Trophoblast cell (in vitro differentiated cells and primary cell): Measurements from ENCODE around the gene SNAI1.
A peak's percentile ranks its signal among the peaks of the same experiment; 100 is the strongest.

ENCODE experiments used
- DNase-seq, 2 donors: peaks; one replicate each; pipeline ENCODE4 v3.0.0-alpha.2; 2016
- H2AFZ ChIP-seq: 2 replicates; pipeline ENCODE4 v1.6.1; 2013; ENCODE audit warnings: low read length, moderate library complexity, mild to moderate bottlenecking; ENCODE audit not compliant: insufficient read depth, poor library complexity
- H2AK5ac ChIP-seq: 2 replicates; pipeline ENCODE4 v1.6.1; 2013; ENCODE audit warnings: mild to moderate bottlenecking, low read length
- H2BK120ac ChIP-seq: 2 replicates; pipeline ENCODE4 v1.6.1; 2013; ENCODE audit warnings: low read length, mild to moderate bottlenecking, moderate library complexity; ENCODE audit not compliant: insufficient read depth, poor library complexity
- H2BK12ac ChIP-seq: 2 replicates; pipeline ENCODE4 v1.6.1; 2013; ENCODE audit warnings: mild to moderate bottlenecking, low read length, moderate library complexity
- H2BK5ac ChIP-seq: 2 replicates; pipeline ENCODE4 v1.6.1; 2013; ENCODE audit warnings: low read length, low read depth, moderate library complexity, mild to moderate bottlenecking; ENCODE audit not compliant: poor library complexity
- H3K14ac ChIP-seq: 2 replicates; pipeline ENCODE4 v1.6.1; 2013; ENCODE audit warnings: mild to moderate bottlenecking, low read length
- H3K18ac ChIP-seq: 2 replicates; pipeline ENCODE4 v1.6.1; 2013; ENCODE audit warnings: mild to moderate bottlenecking, low read length
- H3K23ac ChIP-seq: 2 replicates; pipeline ENCODE4 v1.6.1; 2013; ENCODE audit warnings: low read length
- H3K27ac ChIP-seq: 2 replicates; pipeline ENCODE4 v1.5.1; 2013; ENCODE audit warnings: low read depth, mild to moderate bottlenecking, inconsistent platforms, low read length, moderate library complexity
- H3K27me3 ChIP-seq: 2 replicates; pipeline ENCODE4 v1.6.1; 2013; ENCODE audit warnings: inconsistent platforms, mild to moderate bottlenecking, low read length, moderate library complexity; ENCODE audit not compliant: insufficient read depth
- H3K36me3 ChIP-seq, 2 experiments: 1 replicate in 1 of 2; 2 replicates in 1 of 2; pipeline ENCODE4 v1.6.1; 2013; ENCODE audit warnings: low read length in 2 of 2, mild to moderate bottlenecking in 2 of 2, moderate library complexity in 1 of 2; ENCODE audit not compliant: insufficient read depth in 2 of 2, control insufficient read depth in 1 of 2
- H3K4ac ChIP-seq: 2 replicates; pipeline ENCODE4 v1.6.1; 2013; ENCODE audit warnings: low read depth, mild to moderate bottlenecking, low read length, moderate library complexity
- H3K4me1 ChIP-seq, 2 experiments: 1 replicate in 1 of 2; 2 replicates in 1 of 2; pipeline ENCODE4 v1.6.1; 2013; ENCODE audit warnings: low read length in 2 of 2, mild to moderate bottlenecking in 2 of 2, moderate library complexity in 1 of 2; ENCODE audit not compliant: insufficient read depth in 2 of 2, control insufficient read depth in 1 of 2
- H3K4me2 ChIP-seq: 2 replicates; pipeline ENCODE4 v1.6.1; 2013; ENCODE audit warnings: inconsistent platforms, mild to moderate bottlenecking, low read length, moderate library complexity
- H3K4me3 ChIP-seq: 2 replicates; pipeline ENCODE4 v1.5.1; 2013; ENCODE audit warnings: mild to moderate bottlenecking, low read depth, low read length, inconsistent platforms
- H3K79me1 ChIP-seq: one replicate; pipeline ENCODE4 v1.6.1; 2013; ENCODE audit warnings: low read length
- H3K79me2 ChIP-seq: 2 replicates; pipeline ENCODE4 v1.6.1; 2013; ENCODE audit warnings: low read length, mild to moderate bottlenecking; ENCODE audit not compliant: control insufficient read depth, insufficient read depth, poor library complexity
- H3K9ac ChIP-seq: 2 replicates; pipeline ENCODE4 v1.6.1; 2013; ENCODE audit warnings: mild to moderate bottlenecking, low read length
- H3K9me3 ChIP-seq: 2 replicates; pipeline ENCODE4 v1.6.1; 2013; ENCODE audit warnings: low read depth, mild to moderate bottlenecking, control low read depth, inconsistent platforms, low read length; ENCODE audit not compliant: insufficient read depth
- H4K12ac ChIP-seq: 2 replicates; pipeline ENCODE4 v1.6.1; 2013; ENCODE audit warnings: low read depth, mild to moderate bottlenecking, low read length, moderate library complexity
- H4K8ac ChIP-seq: 2 replicates; pipeline ENCODE4 v1.6.1; 2013; ENCODE audit warnings: low read depth, mild to moderate bottlenecking, low read length, moderate library complexity
- H4K91ac ChIP-seq: one replicate; pipeline ENCODE4 v1.6.1; 2013; ENCODE audit warnings: low read depth, mild to moderate bottlenecking, low read length, moderate library complexity
- WGBS: extraction: QIAGEN DNeasy Blood & Tissue Kit; methylation state at CpG from one replicate; pipeline ENCODE4 v1.1.7; 2013; ENCODE audit warnings: missing lambda C conversion rate; ENCODE audit not compliant: insufficient read length, insufficient coverage; ENCODE audit errors: extremely low coverage; 5-methylcytosine and 5-hydroxymethylcytosine counted together

Gene SNAI1

GRCh38 chr20:49987868-49988690 lies 5.3 kb downstream of the SNAI1 start:
- no peaks in the 10 kb centered on the region for H3K9me3 ChIP-seq
- H3K4me3 ChIP-seq, result no peak overlapping the region
- H3K36me3 ChIP-seq, result peaks cover 45 to 47% of the 10 kb centered on the region in 2 experiments
- no peak overlapping the region for H4K12ac ChIP-seq
- peak overlapping the region; percentile 38 for H3K14ac ChIP-seq
- peak overlapping the region; percentile 71 for H4K91ac ChIP-seq
- peak; percentile 49 to 77 for DNase-seq
- H3K23ac ChIP-seq, result no peak overlapping the region
- no peaks in the 10 kb centered on the region for H3K27me3 ChIP-seq
- peak overlapping the region; percentile 37 for H2BK12ac ChIP-seq
- no CpG with 5 or more reads among the region's 18 CpGs for WGBS
- H3K18ac ChIP-seq, result peak overlapping the region; percentile 62
- H3K4me2 ChIP-seq, result peak overlapping the region; percentile 10
- H3K4me1 ChIP-seq, result peaks cover 51 to 58% of the 10 kb centered on the region in 2 experiments
- no peak overlapping the region for H2AFZ ChIP-seq
- H4K8ac ChIP-seq, result peak overlapping the region; percentile 62
- peak overlapping the region; percentile 10 for H2AK5ac ChIP-seq
- no peak overlapping the region for H3K9ac ChIP-seq
- H3K27ac ChIP-seq, result peak overlapping the region; percentile 66
- peaks cover 35% of the 10 kb centered on the region for H3K79me2 ChIP-seq
- H3K4ac ChIP-seq, result no peak overlapping the region
- peak overlapping the region; percentile 18 for H2BK120ac ChIP-seq
- H2BK5ac ChIP-seq, result peak overlapping the region; percentile 3
- H3K79me1 ChIP-seq, result peaks cover 42% of the 10 kb centered on the region

GRCh38 chr20:49989234-49990065 lies 6.7 kb downstream of the SNAI1 start:
- peak overlapping the region; percentile 34 for H4K12ac ChIP-seq
- H2AK5ac ChIP-seq, result peak overlapping the region; percentile 45
- H3K36me3 ChIP-seq, result peaks cover 37 to 39% of the 10 kb centered on the region in 2 experiments
- peak overlapping the region; percentile 10 for H3K4me2 ChIP-seq
- WGBS, result no CpG with 5 or more reads among the region's 22 CpGs
- peaks cover 24% of the 10 kb centered on the region for H3K79me2 ChIP-seq
- no peak overlapping the region for H3K4me3 ChIP-seq
- no peak overlapping the region for H3K9ac ChIP-seq
- peak overlapping the region; percentile 92 for H3K27ac ChIP-seq
- peak overlapping the region; percentile 63 for H3K14ac ChIP-seq
- peak overlapping the region; percentile 96 for H4K91ac ChIP-seq
- no peak overlapping the region for H3K23ac ChIP-seq
- peak overlapping the region; percentile 60 for H3K18ac ChIP-seq
- H2BK5ac ChIP-seq, result peak overlapping the region; percentile 83
- H2BK12ac ChIP-seq, result peak overlapping the region; percentile 92
- H2BK120ac ChIP-seq, result peak overlapping the region; percentile 86
- DNase-seq, result peak; percentile 51 to 54
- H3K27me3 ChIP-seq, result no peaks in the 10 kb centered on the region
- peak overlapping the region; percentile 71 for H3K4ac ChIP-seq
- H3K9me3 ChIP-seq, result no peaks in the 10 kb centered on the region
- peaks cover 36% of the 10 kb centered on the region for H3K79me1 ChIP-seq
- H4K8ac ChIP-seq, result peak overlapping the region; percentile 83
- peaks cover 45 to 50% of the 10 kb centered on the region in 2 experiments for H3K4me1 ChIP-seq
- peak overlapping the region; percentile 30 for H2AFZ ChIP-seq

- H2BK12ac ChIP-seq, result peak overlapping the region; percentile 92
- H3K36me3 ChIP-seq, result peaks cover 28 to 30% of the 10 kb centered on the region in 2 experiments
- peak overlapping the region; percentile 96 for H4K91ac ChIP-seq
- peak overlapping the region; percentile 86 for H2BK120ac ChIP-seq
- peak overlapping the region; percentile 60 for H3K18ac ChIP-seq
- H3K27me3 ChIP-seq, result no peaks in the 10 kb centered on the region
- no CpG with 5 or more reads among the region's 9 CpGs for WGBS
- peaks cover 18% of the 10 kb centered on the region for H3K79me2 ChIP-seq
- H4K8ac ChIP-seq, result peak overlapping the region; percentile 83
- peaks cover 41 to 47% of the 10 kb centered on the region in 2 experiments for H3K4me1 ChIP-seq
- H3K4me2 ChIP-seq, result no peak overlapping the region
- H4K12ac ChIP-seq, result no peak overlapping the region
- peak overlapping the region; percentile 57 for H2AK5ac ChIP-seq
- peak; percentile 18 to 27 for DNase-seq
- no peak overlapping the region for H3K9ac ChIP-seq
- no peak overlapping the region for H3K23ac ChIP-seq
- peak overlapping the region; percentile 87 for H3K4ac ChIP-seq
- peaks cover 36% of the 10 kb centered on the region for H3K79me1 ChIP-seq
- H2AFZ ChIP-seq, result peak overlapping the region; percentile 8
- H3K9me3 ChIP-seq, result no peaks in the 10 kb centered on the region
- H3K27ac ChIP-seq, result peak overlapping the region; percentile 92
- H2BK5ac ChIP-seq, result peak overlapping the region; percentile 83
- peak overlapping the region; percentile 63 for H3K14ac ChIP-seq
- H3K4me3 ChIP-seq, result no peak overlapping the region
These were observed 7.5 kb downstream of the SNAI1 start for GRCh38 chr20:49990271-49990720.

- H2BK120ac ChIP-seq, result no peak overlapping the region
- H3K9me3 ChIP-seq, result no peaks in the 10 kb centered on the region
- no peak overlapping the region for H3K4me3 ChIP-seq
- no peak overlapping the region for H3K23ac ChIP-seq
- H3K4ac ChIP-seq, result no peak overlapping the region
- no peaks in the 10 kb centered on the region for H3K27me3 ChIP-seq
- H2BK12ac ChIP-seq, result no peak overlapping the region
- peaks cover 4% of the 10 kb centered on the region for H3K79me2 ChIP-seq
- no peak overlapping the region for H3K4me2 ChIP-seq
- H3K18ac ChIP-seq, result no peak overlapping the region
- no peak overlapping the region for H4K8ac ChIP-seq
- peaks cover 28 to 30% of the 10 kb centered on the region in 2 experiments for H3K4me1 ChIP-seq
- H4K91ac ChIP-seq, result no peak overlapping the region
- no peak overlapping the region for H3K9ac ChIP-seq
- H3K14ac ChIP-seq, result no peak overlapping the region
- no peak for DNase-seq
- no peak overlapping the region for H2AFZ ChIP-seq
- peaks cover 2 to 3% of the 10 kb centered on the region in 2 experiments for H3K36me3 ChIP-seq
- no peak overlapping the region for H2BK5ac ChIP-seq
- H3K27ac ChIP-seq, result no peak overlapping the region
- H4K12ac ChIP-seq, result no peak overlapping the region
- no CpG with 5 or more reads among the region's 6 CpGs for WGBS
- peaks cover 24% of the 10 kb centered on the region for H3K79me1 ChIP-seq
- H2AK5ac ChIP-seq, result no peak overlapping the region
These were observed 10.5 kb downstream of the SNAI1 start for GRCh38 chr20:49993301-49993751.
